Thoracic aorta (tissue), 2 donors: ENCODE results near the gene IRF8. TPM values are rescaled to one million over a fixed set of nuclear protein-coding genes. Genes with fewer than 3 reads are reported as not detected.

ENCODE experiments used
- ATAC-seq: fragments of 150-250 bp; one replicate; pipeline ENCODE4 v1.8.0; 2017; ENCODE audit warnings: low read depth; ENCODE audit not compliant: insufficient number of reproducible peaks, low FRiP score
- DNase-seq: peaks from one replicate; pipeline ENCODE4 v3.0.0-alpha.2; 2020; ENCODE audit warnings: low spot score
- H3K27ac ChIP-seq, 2 donors: fragments of 200-600 bp; sonication (generic); 1 replicate in 1 of 2; 2 replicates in 1 of 2; pipeline ENCODE4 v1.5.1; 2016; ENCODE audit warnings: mild to moderate bottlenecking in 2 of 2, moderate library complexity in 2 of 2
- H3K27me3 ChIP-seq: fragments of 200-600 bp; sonication (generic); replicated peaks from 2 replicates; pipeline ENCODE4 v1.6.0; 2016; ENCODE audit warnings: mild to moderate bottlenecking; ENCODE audit not compliant: insufficient read depth
- H3K36me3 ChIP-seq: fragments of 200-600 bp; sonication (generic); one replicate; pipeline ENCODE4 v1.5.1; 2016
- H3K4me1 ChIP-seq, 2 donors: fragments of 200-600 bp; sonication (generic); 1 replicate in 1 of 2; 2 replicates in 1 of 2; pipeline versions ENCODE4 v1.5.1 to v1.6.0; 2016; ENCODE audit warnings: low read depth in 2 of 2, mild to moderate bottlenecking in 1 of 2; ENCODE audit not compliant: control insufficient read depth in 1 of 2
- H3K4me3 ChIP-seq: fragments of 200-600 bp; sonication (generic); 2 replicates; pipeline ENCODE4 v1.5.1; 2016; ENCODE audit warnings: mild to moderate bottlenecking
- H3K9me3 ChIP-seq: fragments of 200-600 bp; sonication (generic); 2 replicates; pipeline ENCODE4 v1.5.1; 2016
- CTCF ChIP-seq: fragments of 200-600 bp; sonication (generic); IDR thresholded peaks from one replicate; pipeline ENCODE4 v1.5.1; 2019; ENCODE audit warnings: antibody characterized with exemption
- total RNA-seq, 2 donors: library from RNA; depleted of rRNA; stranded (reverse); fragments of >200 nt; gene quantifications; one replicate each; pipeline versions ENCODE4 v1.1.0 to v1.2.3, GENCODE V29; 2016

The IRF8 gene
- total RNA-seq, result 10 to 100 TPM; 27.0 to 28.8 TPM

GRCh38 chr16:85898521-85899442 lies at the start of gene IRF8:
Gene IRF8, plus strand, starts transcription at chr16:85899162. Its CDS starts 3,854 bp downstream, at chr16:85903016.
- Histone ChIP-seq H3K9me3 (no peaks in the 10 kb centered on the region), H3K27me3 (no peaks in the 10 kb centered on the region), H3K4me3 (peak within 1 kb of the TSS; percentile 68), H3K36me3 (no peaks in the 10 kb centered on the region), H3K4me1 (peaks cover 0 to 12% of the 10 kb centered on the region in 2 donors), H3K27ac (no peak within 1 kb of the TSS)
- no peak for ATAC-seq
- no peak for DNase-seq
- no peak for TF ChIP-seq CTCF

GRCh38 chr16:85849388-85849787 lies 49.6 kb upstream of the IRF8 start:
- Histone ChIP-seq H3K27ac (no peak overlapping the region), H3K36me3 (no peaks in the 10 kb centered on the region), H3K4me3 (no peak overlapping the region), H3K27me3 (no peaks in the 10 kb centered on the region), H3K4me1 (no peaks in the 10 kb centered on the region), H3K9me3 (no peaks in the 10 kb centered on the region)
- TF ChIP-seq CTCF, result no peak
- ATAC-seq (no peak), DNase-seq (no peak)

- H3K27ac ChIP-seq, result no peak overlapping the region
- no peak overlapping the region for H3K4me3 ChIP-seq
- TF ChIP-seq CTCF, result no peak
- no peaks in the 10 kb centered on the region for H3K9me3 ChIP-seq
- H3K4me1 ChIP-seq, result no peaks in the 10 kb centered on the region
- no peak for ATAC-seq
- no peaks in the 10 kb centered on the region for H3K36me3 ChIP-seq
- no peaks in the 10 kb centered on the region for H3K27me3 ChIP-seq
- no peak for DNase-seq
These were observed 48.5 kb upstream of the IRF8 start for GRCh38 chr16:85850344-85850880.

- ATAC-seq (no peak), DNase-seq (no peak)
- no peak for TF ChIP-seq CTCF
These were observed 47.8 kb upstream of the IRF8 start for GRCh38 chr16:85851034-85851785.

More at GRCh38 chr16:85851034-85851785, 47.8 kb upstream of the IRF8 start:
- Histone ChIP-seq H3K27ac (no peak overlapping the region), H3K9me3 (no peaks in the 10 kb centered on the region), H3K36me3 (no peaks in the 10 kb centered on the region), H3K4me3 (no peak overlapping the region), H3K27me3 (no peaks in the 10 kb centered on the region), H3K4me1 (no peaks in the 10 kb centered on the region)
